Measurements from ENCODE around the gene SORBS1. TPM values are rescaled to one million over a fixed set of nuclear protein-coding genes. Genes with fewer than 3 reads are reported as not detected.

Gene SORBS1
- total RNA-seq, 2 experiments from 2014 or later: 0.57 to 3.1 TPM

- Histone ChIP-seq H3K4me2 (ENCODE audit: low read length) (no peak overlapping the region), H2AFZ (ENCODE audit: low read length) (no peak overlapping the region), H3K4me1 (ENCODE audit: insufficient read depth, low read length, poor library complexity, severe bottlenecking) (peaks cover 6% of the 10 kb centered on the region), H4K20me1 (ENCODE audit: insufficient read depth, low read length) (no peaks in the 10 kb centered on the region), H3K79me2 (ENCODE audit: insufficient read depth, low read depth, low read length) (no peaks in the 10 kb centered on the region), H3K27ac (ENCODE audit: low read depth, low read length, poor library complexity, severe bottlenecking) (no peak overlapping the region), H3K4me3 (ENCODE audit: low read depth, low read length, poor library complexity, severe bottlenecking) (no peak overlapping the region), H3K36me3 (ENCODE audit: insufficient read depth, low read length) (no peaks in the 10 kb centered on the region), H3K9me2 (ENCODE audit: insufficient read depth, low read length) (no peaks in the 10 kb centered on the region), H3K9me3 (ENCODE audit: low read length) (no peaks in the 10 kb centered on the region)
- no peak for DNase-seq (ENCODE audit: low spot score)
- intact Hi-C loops (cut with micrococcal nuclease; ENCODE audit: unreplicated experiment): no loop called here
- BruUV-seq (replicated peaks): no TSS peak
- ChIA-PET POLR2A (interaction anchor here (0.7 kb wide), 1 partner anchor 173 kb away, joined by 3 read pairs; no protein-coding TSS in a partner anchor), CTCF (ENCODE audit: unreplicated experiment) (no interaction called here)
- TF ChIP-seq EZH2phosphoT487 (IDR thresholded peaks at IDR 0.05; ENCODE audit: borderline replicate concordance, low read depth, low read length): no peak
- TF ChIP-seq, protein P1, sequence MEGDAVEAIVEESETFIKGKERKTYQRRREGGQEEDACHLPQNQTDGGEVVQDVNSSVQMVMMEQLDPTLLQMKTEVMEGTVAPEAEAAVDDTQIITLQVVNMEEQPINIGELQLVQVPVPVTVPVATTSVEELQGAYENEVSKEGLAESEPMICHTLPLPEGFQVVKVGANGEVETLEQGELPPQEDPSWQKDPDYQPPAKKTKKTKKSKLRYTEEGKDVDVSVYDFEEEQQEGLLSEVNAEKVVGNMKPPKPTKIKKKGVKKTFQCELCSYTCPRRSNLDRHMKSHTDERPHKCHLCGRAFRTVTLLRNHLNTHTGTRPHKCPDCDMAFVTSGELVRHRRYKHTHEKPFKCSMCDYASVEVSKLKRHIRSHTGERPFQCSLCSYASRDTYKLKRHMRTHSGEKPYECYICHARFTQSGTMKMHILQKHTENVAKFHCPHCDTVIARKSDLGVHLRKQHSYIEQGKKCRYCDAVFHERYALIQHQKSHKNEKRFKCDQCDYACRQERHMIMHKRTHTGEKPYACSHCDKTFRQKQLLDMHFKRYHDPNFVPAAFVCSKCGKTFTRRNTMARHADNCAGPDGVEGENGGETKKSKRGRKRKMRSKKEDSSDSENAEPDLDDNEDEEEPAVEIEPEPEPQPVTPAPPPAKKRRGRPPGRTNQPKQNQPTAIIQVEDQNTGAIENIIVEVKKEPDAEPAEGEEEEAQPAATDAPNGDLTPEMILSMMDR (conservative IDR thresholded peaks at IDR 0.05; ENCODE audit: low read length): no peak
These were observed 152.8 kb downstream of the SORBS1 start for GRCh38 chr10:95408148-95408960.

DNA sequence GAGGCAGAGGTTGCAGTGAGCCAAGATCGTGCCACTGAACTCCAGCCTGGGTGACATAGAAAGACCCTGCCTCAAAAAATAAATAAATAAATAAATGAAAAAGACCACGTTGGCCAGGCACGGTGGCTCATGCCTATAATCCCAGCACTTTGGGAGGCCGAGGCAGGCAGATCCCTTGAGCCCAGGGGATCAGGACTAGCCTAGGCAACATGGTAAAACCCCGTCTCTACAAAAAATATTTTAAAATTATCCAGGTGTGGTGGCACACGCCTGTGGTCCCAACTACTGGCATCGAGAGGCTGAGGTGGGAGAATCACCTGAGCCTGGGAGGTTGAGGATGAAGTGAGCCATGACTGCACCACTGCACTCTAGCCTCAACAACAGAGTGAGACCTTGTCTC, 153.6 kb downstream of the SORBS1 start:
- intact Hi-C loops (cut with micrococcal nuclease; ENCODE audit: unreplicated experiment): no loop called here
- H3K4me2 ChIP-seq (ENCODE audit: low read length): no peak overlapping the region
- H2AFZ ChIP-seq (ENCODE audit: low read length): no peak overlapping the region
- H3K9me2 ChIP-seq (ENCODE audit: insufficient read depth, low read length): no peaks in the 10 kb centered on the region
- no peak overlapping the region for H3K4me3 ChIP-seq (ENCODE audit: low read depth, low read length, poor library complexity, severe bottlenecking)
- no peak overlapping the region for H3K27ac ChIP-seq (ENCODE audit: low read depth, low read length, poor library complexity, severe bottlenecking)
- no peak for TF ChIP-seq EZH2phosphoT487 (IDR thresholded peaks at IDR 0.05; ENCODE audit: borderline replicate concordance, low read depth, low read length)
- TF ChIP-seq, protein P1 (conservative IDR thresholded peaks at IDR 0.05; ENCODE audit: low read length): no peak
- peaks cover 6% of the 10 kb centered on the region for H3K4me1 ChIP-seq (ENCODE audit: insufficient read depth, low read length, poor library complexity, severe bottlenecking)
- DNase-seq (ENCODE audit: low spot score): no peak
- H3K36me3 ChIP-seq (ENCODE audit: insufficient read depth, low read length): no peaks in the 10 kb centered on the region
- H3K79me2 ChIP-seq (ENCODE audit: insufficient read depth, low read depth, low read length): no peaks in the 10 kb centered on the region
- no peaks in the 10 kb centered on the region for H4K20me1 ChIP-seq (ENCODE audit: insufficient read depth, low read length)
- no TSS peak for BruUV-seq (replicated peaks)
- H3K9me3 ChIP-seq (ENCODE audit: low read length): no peaks in the 10 kb centered on the region
- ChIA-PET POLR2A (no interaction called here), CTCF (ENCODE audit: unreplicated experiment) (no interaction called here)

- Histone ChIP-seq H3K4me2 (ENCODE audit: low read length) (no peak overlapping the region), H2AFZ (ENCODE audit: low read length) (no peak overlapping the region), H3K9me3 (ENCODE audit: low read length) (no peaks in the 10 kb centered on the region), H3K79me2 (ENCODE audit: insufficient read depth, low read depth, low read length) (no peaks in the 10 kb centered on the region), H3K36me3 (ENCODE audit: insufficient read depth, low read length) (no peaks in the 10 kb centered on the region), H3K4me3 (ENCODE audit: low read depth, low read length, poor library complexity, severe bottlenecking) (no peak overlapping the region), H3K27ac (ENCODE audit: low read depth, low read length, poor library complexity, severe bottlenecking) (no peak overlapping the region), H3K9me2 (ENCODE audit: insufficient read depth, low read length) (no peaks in the 10 kb centered on the region), H4K20me1 (ENCODE audit: insufficient read depth, low read length) (no peaks in the 10 kb centered on the region), H3K4me1 (ENCODE audit: insufficient read depth, low read length, poor library complexity, severe bottlenecking) (peaks cover 6% of the 10 kb centered on the region)
- no peak for DNase-seq (ENCODE audit: low spot score)
- CTCF ChIA-PET (ENCODE audit: unreplicated experiment): no interaction called here
- no TSS peak for BruUV-seq (replicated peaks)
- TF ChIP-seq, protein P1 (conservative IDR thresholded peaks at IDR 0.05; ENCODE audit: low read length): no peak
- no peak for TF ChIP-seq EZH2phosphoT487 (IDR thresholded peaks at IDR 0.05; ENCODE audit: borderline replicate concordance, low read depth, low read length)
- POLR2A ChIA-PET: no interaction called here
- intact Hi-C loops (cut with micrococcal nuclease; ENCODE audit: unreplicated experiment): no loop called here
These were observed 154.4 kb downstream of the SORBS1 start for GRCh38 chr10:95406651-95407280.
